Measurements from ENCODE around the gene FMO5. TPM values are rescaled to one million over a fixed set of nuclear protein-coding genes. Genes with fewer than 3 reads are reported as not detected.
A peak's percentile ranks its signal among the peaks of the same experiment; 100 is the strongest.

Gene FMO5
- total RNA-seq, 1 donor from 2014 or later: 1.0 TPM

DNA sequence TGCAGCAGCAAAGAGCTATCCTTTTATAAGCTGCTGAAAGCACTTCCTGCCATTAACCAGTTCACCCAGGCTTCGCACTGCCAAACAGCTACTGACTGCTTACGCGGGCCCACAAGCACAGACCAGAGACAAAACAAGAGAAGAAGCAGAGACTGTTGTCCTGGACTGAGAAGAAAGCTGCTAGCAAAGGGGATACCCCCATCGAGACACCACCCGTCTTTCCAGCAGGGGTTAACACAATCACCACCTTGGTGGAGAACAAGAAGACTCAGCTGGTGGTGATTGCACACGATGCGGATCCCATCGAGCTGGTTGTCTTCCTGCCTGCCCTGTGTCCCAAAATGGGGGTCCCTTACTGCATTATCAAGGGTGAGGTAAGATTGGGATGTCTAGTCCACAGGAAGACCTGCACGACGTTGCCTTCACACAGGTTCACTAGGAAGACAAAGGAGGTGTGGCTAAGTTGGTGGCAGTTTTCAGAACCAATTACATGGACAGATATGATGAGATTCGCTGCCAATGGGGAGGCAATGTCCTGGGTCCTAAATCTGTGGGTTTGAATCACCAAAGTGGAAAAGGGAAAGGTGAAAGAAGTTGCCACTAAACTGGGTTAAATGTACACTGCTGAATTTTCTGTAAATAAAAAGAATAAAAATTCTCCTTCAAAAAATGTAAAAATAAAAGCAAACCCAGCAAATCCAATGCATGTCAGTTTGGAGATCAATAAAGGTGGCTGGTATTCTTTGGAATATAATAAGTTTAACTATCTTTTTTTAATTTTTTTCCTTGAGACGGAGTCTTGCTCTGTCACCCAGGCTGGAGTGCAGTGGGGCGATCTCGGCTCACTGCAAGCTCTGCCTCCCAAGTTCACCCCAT lies 1.2 kb downstream of the FMO5 start:
- no peak for DNase-seq (ENCODE audit: low read depth)
- H3K4me3 ChIP-seq (ENCODE audit: low read depth, low read length): peak overlapping the region; percentile 71
- TF ChIP-seq CTCF (conservative IDR thresholded peaks at IDR 0.05; ENCODE audit: low read depth, low read length): no peak

DNA sequence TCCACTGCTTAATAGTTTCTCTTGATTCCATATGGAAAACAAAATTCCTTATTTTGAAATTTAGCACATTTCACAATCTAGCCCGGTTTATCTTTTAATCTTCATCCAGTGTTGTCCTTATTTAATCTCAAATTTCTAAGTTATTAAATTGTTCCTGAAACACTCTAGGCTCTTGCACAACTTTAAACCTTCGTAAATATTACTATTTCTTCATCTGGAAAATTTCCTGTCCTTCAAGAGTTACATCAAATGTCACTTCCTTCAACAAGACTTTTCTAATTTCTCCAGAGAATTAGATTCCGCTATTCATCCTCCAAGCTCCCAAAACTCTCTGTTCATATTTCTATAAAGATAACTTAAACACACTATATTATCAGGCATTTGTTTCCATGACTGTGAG lies 6.5 kb downstream of the FMO5 start:
- no peak for TF ChIP-seq CTCF (conservative IDR thresholded peaks at IDR 0.05; ENCODE audit: low read depth, low read length)

DNA sequence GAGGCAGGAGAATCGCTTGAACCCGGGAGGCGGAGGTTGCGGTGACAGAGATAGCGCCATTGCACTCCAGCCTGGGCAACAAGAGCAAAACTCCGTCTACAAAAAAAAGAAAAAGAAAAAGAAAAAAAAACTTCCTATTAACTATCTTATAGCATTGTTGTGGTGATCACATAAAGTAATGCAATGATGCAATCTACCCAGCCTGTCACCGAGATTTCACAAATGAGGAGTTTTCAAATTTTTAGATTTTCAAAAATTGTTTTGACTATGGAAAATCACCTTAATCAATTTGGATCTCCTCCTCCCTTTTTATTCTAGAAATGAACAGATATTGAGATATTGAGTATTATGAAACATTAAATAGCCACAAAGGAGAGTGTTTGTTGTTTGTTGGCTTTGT lies 8.0 kb downstream of the FMO5 start:
- DNase-seq (ENCODE audit: low read depth): no peak
- H3K4me3 ChIP-seq (ENCODE audit: low read depth, low read length): no peak overlapping the region
- TF ChIP-seq CTCF (conservative IDR thresholded peaks at IDR 0.05; ENCODE audit: low read depth, low read length): no peak

More for the DNA sequence above, 6.5 kb downstream of the FMO5 start:
- no peak for DNase-seq (ENCODE audit: low read depth)
- H3K4me3 ChIP-seq (ENCODE audit: low read depth, low read length): no peak overlapping the region

DNA sequence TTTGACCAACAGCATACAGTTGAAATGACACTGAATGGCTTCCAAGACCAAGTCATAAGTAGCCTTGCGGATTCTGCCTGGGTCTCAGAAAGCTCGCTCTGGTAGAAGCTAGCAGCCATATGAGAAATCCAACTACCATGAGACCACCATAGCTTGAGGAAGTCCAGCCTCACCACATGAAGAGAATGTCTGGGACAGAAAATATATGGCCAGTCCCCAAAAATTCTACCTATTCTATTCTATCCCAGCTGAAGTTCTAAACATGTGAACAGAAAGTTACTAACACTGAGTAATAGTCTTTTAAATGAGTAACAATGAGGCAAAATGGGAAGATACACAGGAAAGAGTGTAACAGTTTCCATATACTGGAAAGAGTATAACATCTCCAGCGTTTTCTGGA lies 9.0 kb downstream of the FMO5 start:
- TF ChIP-seq CTCF (conservative IDR thresholded peaks at IDR 0.05; ENCODE audit: low read depth, low read length): no peak
- no peak for DNase-seq (ENCODE audit: low read depth)
- H3K4me3 ChIP-seq (ENCODE audit: low read depth, low read length): no peak overlapping the region

GRCh38 chr1:147215540-147215916 lies 9.6 kb downstream of the FMO5 start:
- no peak overlapping the region for H3K4me3 ChIP-seq (ENCODE audit: low read depth, low read length)

GRCh38 chr1:147214842-147215539 lies 10.1 kb downstream of the FMO5 start:
- no peak overlapping the region for H3K4me3 ChIP-seq (ENCODE audit: low read depth, low read length)
- TF ChIP-seq CTCF (conservative IDR thresholded peaks at IDR 0.05; ENCODE audit: low read depth, low read length): no peak
- DNase-seq (ENCODE audit: low read depth): no peak

More at GRCh38 chr1:147215540-147215916, 9.6 kb downstream of the FMO5 start:
- no peak for TF ChIP-seq CTCF (conservative IDR thresholded peaks at IDR 0.05; ENCODE audit: low read depth, low read length)
- DNase-seq (ENCODE audit: low read depth): no peak
